22Rv1 (cell line): ENCODE data around the gene ZNF587.

ENCODE experiments used
- H3K27ac ChIP-seq: fragments of 450-650 bp; 2 replicates; pipeline ENCODE4 v1.5.1; 2017
- ZFX ChIP-seq: fragments of 450-650 bp; IDR thresholded peaks from 2 replicates; pipeline ENCODE4 v1.6.1; 2017; ENCODE audit warnings: antibody characterized with exemption, borderline replicate concordance
- TF ChIP-seq, protein P1 (sequence below): fragments of 450-650 bp; IDR thresholded peaks from 2 replicates; pipeline ENCODE4 v1.5.1; 2017; ENCODE audit warnings: mild to moderate bottlenecking

The ZNF587 gene

DNA sequence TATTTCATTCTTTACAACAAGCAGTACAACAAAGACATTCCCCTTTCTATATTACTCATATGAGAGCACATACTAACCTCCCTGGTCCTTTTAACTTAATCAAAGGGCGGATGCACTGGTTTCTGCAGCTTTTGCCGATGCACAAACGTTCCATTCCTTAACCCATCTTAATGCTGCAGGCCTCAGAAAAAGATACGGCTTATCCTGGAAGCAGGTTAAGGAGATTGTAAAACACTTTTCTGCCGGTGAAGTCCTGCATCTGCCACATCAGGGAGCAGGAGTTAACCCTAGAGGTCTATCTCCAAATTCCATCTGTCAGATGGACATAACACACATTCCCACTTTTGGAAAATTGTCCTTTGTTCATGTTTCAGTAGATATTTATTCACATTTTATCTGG lies 50.7 kb downstream of the ZNF587 start:
- H3K27ac ChIP-seq, result no peak overlapping the region
- TF ChIP-seq, protein P1, sequence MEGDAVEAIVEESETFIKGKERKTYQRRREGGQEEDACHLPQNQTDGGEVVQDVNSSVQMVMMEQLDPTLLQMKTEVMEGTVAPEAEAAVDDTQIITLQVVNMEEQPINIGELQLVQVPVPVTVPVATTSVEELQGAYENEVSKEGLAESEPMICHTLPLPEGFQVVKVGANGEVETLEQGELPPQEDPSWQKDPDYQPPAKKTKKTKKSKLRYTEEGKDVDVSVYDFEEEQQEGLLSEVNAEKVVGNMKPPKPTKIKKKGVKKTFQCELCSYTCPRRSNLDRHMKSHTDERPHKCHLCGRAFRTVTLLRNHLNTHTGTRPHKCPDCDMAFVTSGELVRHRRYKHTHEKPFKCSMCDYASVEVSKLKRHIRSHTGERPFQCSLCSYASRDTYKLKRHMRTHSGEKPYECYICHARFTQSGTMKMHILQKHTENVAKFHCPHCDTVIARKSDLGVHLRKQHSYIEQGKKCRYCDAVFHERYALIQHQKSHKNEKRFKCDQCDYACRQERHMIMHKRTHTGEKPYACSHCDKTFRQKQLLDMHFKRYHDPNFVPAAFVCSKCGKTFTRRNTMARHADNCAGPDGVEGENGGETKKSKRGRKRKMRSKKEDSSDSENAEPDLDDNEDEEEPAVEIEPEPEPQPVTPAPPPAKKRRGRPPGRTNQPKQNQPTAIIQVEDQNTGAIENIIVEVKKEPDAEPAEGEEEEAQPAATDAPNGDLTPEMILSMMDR, result no peak
- no peak for TF ChIP-seq ZFX

DNA sequence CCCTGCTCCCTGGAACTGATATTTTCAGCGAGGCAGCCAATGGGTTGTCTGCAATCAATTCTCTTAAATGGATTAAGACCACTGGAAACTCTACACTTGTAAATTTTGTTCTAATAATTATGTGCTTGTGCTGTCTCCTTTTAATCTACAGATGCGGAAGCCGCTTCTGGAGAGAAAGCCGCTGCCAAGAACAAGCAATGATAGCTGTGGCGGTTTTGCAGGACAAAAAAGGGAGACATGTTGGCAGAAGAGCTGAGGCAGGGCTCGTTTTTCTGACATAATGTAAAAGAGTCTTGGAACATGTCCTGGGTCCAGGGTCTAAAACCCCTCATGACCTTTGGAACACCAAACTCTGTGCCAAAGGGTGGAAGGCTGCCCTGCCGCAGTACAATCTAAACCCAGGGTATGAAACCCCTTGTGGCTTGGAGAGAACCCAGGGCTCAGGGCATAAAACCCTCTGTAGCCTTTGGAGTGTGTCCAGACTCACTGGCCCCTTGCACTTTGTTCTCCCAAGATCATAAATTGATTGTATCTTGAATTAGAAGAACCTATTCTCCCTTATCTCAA lies 54.0 kb downstream of the ZNF587 start:
- H3K27ac ChIP-seq, result no peak overlapping the region
- TF ChIP-seq, protein P1, result peak; percentile 21; the same call in 1 of the 2 replicates
- no peak for TF ChIP-seq ZFX

DNA sequence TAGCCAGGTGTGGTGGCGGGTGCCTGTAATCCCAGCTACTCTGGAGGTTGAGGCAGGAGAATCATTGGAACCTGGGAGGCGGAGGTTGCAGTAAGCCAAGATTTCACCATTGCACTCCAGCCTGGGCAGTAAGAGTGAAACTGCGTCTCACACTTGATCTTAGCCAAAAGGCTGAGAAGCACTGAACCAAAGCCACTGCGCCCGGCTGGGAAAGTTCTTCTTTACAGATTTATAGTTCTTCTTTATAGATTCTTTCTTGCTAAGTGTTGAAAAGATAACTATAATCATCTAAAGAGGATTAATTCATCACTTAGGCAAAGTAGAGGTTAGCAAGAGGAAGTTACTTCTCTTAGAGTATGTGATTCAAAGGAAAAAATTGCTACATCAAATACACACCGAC lies 55.6 kb downstream of the ZNF587 start:
- TF ChIP-seq, protein P1, result no peak
- TF ChIP-seq ZFX, result no peak
- no peak overlapping the region for H3K27ac ChIP-seq

DNA sequence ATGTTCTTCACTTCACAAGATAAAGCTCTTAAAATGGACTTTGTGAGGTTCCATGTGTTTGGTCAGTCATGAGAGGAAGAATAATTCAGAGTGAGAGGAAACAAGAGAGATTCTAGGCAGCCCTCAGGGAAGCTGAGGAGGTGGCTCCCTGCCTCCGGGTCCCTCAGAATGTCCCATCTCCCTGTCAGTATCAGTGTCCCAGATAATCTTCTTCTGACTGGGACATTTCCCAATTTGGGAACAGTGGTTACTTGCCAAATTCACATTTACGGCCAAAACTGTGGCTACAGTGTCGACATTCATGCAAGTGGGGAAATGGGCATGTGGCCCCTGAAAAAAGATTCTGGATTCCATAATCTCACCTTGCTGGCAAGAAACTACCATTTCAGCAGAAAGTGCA lies 57.7 kb downstream of the ZNF587 start:
- TF ChIP-seq ZFX, result no peak
- TF ChIP-seq, protein P1, result no peak
- H3K27ac ChIP-seq, result no peak overlapping the region

DNA sequence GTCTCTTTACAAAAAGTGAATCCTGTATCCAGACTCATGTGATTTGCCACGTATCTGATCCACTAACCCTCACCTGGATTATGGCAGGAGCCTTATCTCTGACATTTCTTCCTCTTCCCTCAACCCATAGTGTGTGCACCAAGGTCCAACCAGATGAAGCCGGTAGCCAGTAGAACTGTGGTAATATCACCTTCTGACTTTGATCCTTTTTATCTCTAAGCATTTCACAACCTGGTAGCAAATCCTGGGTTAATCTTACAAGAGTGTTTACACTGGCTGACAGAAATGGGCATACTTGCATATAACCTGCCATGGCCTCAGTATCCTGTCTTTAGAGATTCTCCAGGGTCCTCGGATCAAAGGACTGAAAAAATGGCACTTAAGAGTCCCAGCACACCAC lies 64.9 kb downstream of the ZNF587 start:
- TF ChIP-seq, protein P1, result no peak
- no peak for TF ChIP-seq ZFX

More for the DNA sequence above, 64.9 kb downstream of the ZNF587 start:
- H3K27ac ChIP-seq, result no peak overlapping the region
